HepG2 (cell line): ENCODE results near the gene SEM1. TPM values are rescaled to one million over a fixed set of nuclear protein-coding genes. Genes with fewer than 3 reads are reported as not detected.
A peak's percentile ranks its signal among the peaks of the same experiment; 100 is the strongest.

Experiments
- AHR ChIP-seq: IDR thresholded peaks from 2 replicates; pipeline ENCODE4 v1.6.1; 2018; ENCODE audit warnings: missing genetic modification reagents, missing compliant biosample characterization
- CEBPB ChIP-seq: IDR thresholded peaks from 2 replicates; pipeline ENCODE4 v1.6.1; 2011; ENCODE audit warnings: low read depth, low read length, improper control_type of control experiment, borderline replicate concordance
- CEBPG ChIP-seq: IDR thresholded peaks from 2 replicates; pipeline ENCODE4 v1.6.1; 2016
- FOXC1 ChIP-seq: sonication (generic); formaldehyde crosslinking; IDR thresholded peaks from 2 replicates; pipeline ENCODE4 v1.8.0; 2022; ENCODE audit warnings: mild to moderate bottlenecking, missing genetic modification reagents, borderline replicate concordance
- FOXJ3 ChIP-seq: sonication (generic); formaldehyde crosslinking; IDR thresholded peaks from 2 replicates; pipeline ENCODE4 v1.4.0; 2020; ENCODE audit warnings: missing genetic modification reagents, mild to moderate bottlenecking, borderline replicate concordance
- GTF3A ChIP-seq: sonication (generic); formaldehyde crosslinking; conservative IDR thresholded peaks from 2 replicates; pipeline ENCODE4 v1.4.0; 2020; ENCODE audit warnings: mild to moderate bottlenecking, missing genetic modification reagents
- HES4 ChIP-seq: sonication (generic); formaldehyde crosslinking; IDR thresholded peaks from 2 replicates; pipeline ENCODE4 v1.9.0; 2021; ENCODE audit warnings: mild to moderate bottlenecking, missing genetic modification reagents, borderline replicate concordance
- SRSF4 ChIP-seq: fragments of 200-400 bp; formaldehyde crosslinking; IDR thresholded peaks from one replicate; pipeline ENCODE4 v1.6.1; 2018; ENCODE audit warnings: mild to moderate bottlenecking, low read depth, low read length, moderate library complexity; ENCODE audit not compliant: poor library complexity, severe bottlenecking
- TAF15 ChIP-seq: fragments of 200-400 bp; formaldehyde crosslinking; IDR thresholded peaks from one replicate; pipeline ENCODE4 v1.6.1; 2018; ENCODE audit warnings: mild to moderate bottlenecking, low read depth, low read length; ENCODE audit not compliant: poor library complexity, severe bottlenecking
- ZNF549 ChIP-seq: sonication (generic); formaldehyde crosslinking; IDR thresholded peaks from 2 replicates; pipeline ENCODE4 v1.5.0; 2020; ENCODE audit warnings: missing genetic modification reagents
- ZNF678 ChIP-seq: sonication (generic); formaldehyde crosslinking; IDR thresholded peaks from 2 replicates; pipeline ENCODE4 v1.4.0; 2020; ENCODE audit warnings: mild to moderate bottlenecking, missing genetic modification reagents
- polyA plus RNA-seq, 8 experiments: library from polyadenylated mRNA; depleted of rRNA in 3 of 8; stranded (reverse) in 7 of 8; unstranded in 1 of 8; fragments of >200 nt; fragmentation: Illumina TruSeq in 4 of 8; extraction: Trizol in 4 of 8; gene quantifications; 2 replicates each; pipeline versions ENCODE4 v1.2.1 to v1.2.3, GENCODE V29; 2011 to 2016; ENCODE audit warnings: low read depth in 4 of 8, missing spikeins in 1 of 8, mixed read lengths in 1 of 8; ENCODE audit not compliant: insufficient read depth in 1 of 8
- total RNA-seq, 5 experiments: library from RNA; depleted of rRNA; stranded (reverse); fragments of >200 nt; fragmentation: Illumina TruSeq; extraction: Trizol; gene quantifications; 2 replicates each; pipeline ENCODE4 v1.2.3, GENCODE V29; 2016; ENCODE audit warnings: low read depth in 1 of 5
- TF ChIP-seq, protein P1 (sequence below): sonication (generic); formaldehyde crosslinking; IDR thresholded peaks from 2 replicates; pipeline ENCODE4 v1.5.0; 2020; ENCODE audit warnings: mild to moderate bottlenecking, missing genetic modification reagents
- TF ChIP-seq, protein P2 (sequence below), 2 experiments: sonication (generic) in 1 of 2; formaldehyde crosslinking in 1 of 2; IDR thresholded peaks; 2 replicates each; pipeline versions ENCODE4 v1.5.1 to v1.6.1; 2011 to 2020; ENCODE audit warnings: borderline replicate concordance in 1 of 2, low read depth in 1 of 2, low read length in 1 of 2, mild to moderate bottlenecking in 1 of 2, missing genetic modification reagents in 1 of 2, moderate library complexity in 1 of 2
- TF ChIP-seq, protein P3 (sequence below): sonication (generic); formaldehyde crosslinking; IDR thresholded peaks from 2 replicates; pipeline ENCODE4 v1.4.0; 2020; ENCODE audit warnings: missing genetic modification reagents, low read depth, mild to moderate bottlenecking, borderline replicate concordance
- TF ChIP-seq, protein P4 (sequence below): sonication (generic); formaldehyde crosslinking; IDR thresholded peaks from 2 replicates; pipeline ENCODE4 v1.4.0; 2020; ENCODE audit warnings: missing genetic modification reagents
- TF ChIP-seq, protein P5 (sequence below): sonication (generic); formaldehyde crosslinking; IDR thresholded peaks from 2 replicates; pipeline ENCODE4 v1.4.0; 2020; ENCODE audit warnings: missing genetic modification reagents

SEM1 gene
- total and polyA plus RNA-seq, 2 of the 13 experiments (the other 11 are each of a cell fraction or from before 2014, with no cell fraction given): 40.7 to 174 TPM

DNA sequence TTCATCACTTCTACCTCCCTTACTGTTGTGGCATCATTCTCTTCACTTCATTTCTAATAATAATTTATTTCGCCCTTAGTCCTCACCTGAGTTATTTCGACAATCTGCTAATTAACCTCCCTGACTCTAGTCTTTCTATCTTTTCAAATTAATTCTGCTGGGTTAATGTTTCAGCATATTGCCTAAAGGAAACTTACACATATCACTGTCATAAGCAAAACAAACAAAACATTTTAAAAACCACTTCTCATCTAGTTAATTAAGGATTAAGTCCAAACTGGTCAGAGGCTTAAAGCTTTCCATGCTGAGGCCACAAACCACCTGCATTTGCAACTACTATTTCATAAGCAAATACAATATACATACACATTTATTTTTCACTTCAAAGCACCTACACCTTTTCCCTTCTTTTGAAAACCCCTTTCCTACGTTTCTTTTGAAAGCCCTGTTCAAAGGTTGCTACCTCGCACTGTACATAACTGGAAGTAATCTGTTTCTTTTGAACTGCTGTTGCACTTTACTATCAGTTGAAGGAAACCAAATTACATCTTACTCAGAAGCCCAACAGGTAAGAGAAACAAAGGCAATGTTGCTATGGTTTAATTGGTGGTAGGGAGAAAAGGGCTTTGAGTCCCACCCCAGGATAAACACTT is 10.3 kb downstream of the SEM1 start (continued):
- TF ChIP-seq, protein P1, sequence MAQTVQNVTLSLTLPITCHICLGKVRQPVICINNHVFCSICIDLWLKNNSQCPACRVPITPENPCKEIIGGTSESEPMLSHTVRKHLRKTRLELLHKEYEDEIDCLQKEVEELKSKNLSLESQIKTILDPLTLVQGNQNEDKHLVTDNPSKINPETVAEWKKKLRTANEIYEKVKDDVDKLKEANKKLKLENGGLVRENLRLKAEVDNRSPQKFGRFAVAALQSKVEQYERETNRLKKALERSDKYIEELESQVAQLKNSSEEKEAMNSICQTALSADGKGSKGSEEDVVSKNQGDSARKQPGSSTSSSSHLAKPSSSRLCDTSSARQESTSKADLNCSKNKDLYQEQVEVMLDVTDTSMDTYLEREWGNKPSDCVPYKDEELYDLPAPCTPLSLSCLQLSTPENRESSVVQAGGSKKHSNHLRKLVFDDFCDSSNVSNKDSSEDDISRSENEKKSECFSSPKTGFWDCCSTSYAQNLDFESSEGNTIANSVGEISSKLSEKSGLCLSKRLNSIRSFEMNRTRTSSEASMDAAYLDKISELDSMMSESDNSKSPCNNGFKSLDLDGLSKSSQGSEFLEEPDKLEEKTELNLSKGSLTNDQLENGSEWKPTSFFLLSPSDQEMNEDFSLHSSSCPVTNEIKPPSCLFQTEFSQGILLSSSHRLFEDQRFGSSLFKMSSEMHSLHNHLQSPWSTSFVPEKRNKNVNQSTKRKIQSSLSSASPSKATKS (CRISPR knock-in tag): no peak
- TF ChIP-seq, protein P2, sequence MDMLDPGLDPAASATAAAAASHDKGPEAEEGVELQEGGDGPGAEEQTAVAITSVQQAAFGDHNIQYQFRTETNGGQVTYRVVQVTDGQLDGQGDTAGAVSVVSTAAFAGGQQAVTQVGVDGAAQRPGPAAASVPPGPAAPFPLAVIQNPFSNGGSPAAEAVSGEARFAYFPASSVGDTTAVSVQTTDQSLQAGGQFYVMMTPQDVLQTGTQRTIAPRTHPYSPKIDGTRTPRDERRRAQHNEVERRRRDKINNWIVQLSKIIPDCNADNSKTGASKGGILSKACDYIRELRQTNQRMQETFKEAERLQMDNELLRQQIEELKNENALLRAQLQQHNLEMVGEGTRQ (IDR thresholded peaks at IDR 0.05; ENCODE audit: low read depth, low read length): no peak
- TF ChIP-seq, protein P2 (CRISPR knock-in tag; IDR thresholded peaks at IDR 0.05; ENCODE audit: borderline replicate concordance): no peak
- 0 out of 2 replicates have a peak, but pooled peaks have one; percentile 33 for TF ChIP-seq CEBPG (CRISPR knock-in tag)
- TF ChIP-seq HES4: no peak
- TF ChIP-seq SRSF4: no peak
- TF ChIP-seq, protein P3, sequence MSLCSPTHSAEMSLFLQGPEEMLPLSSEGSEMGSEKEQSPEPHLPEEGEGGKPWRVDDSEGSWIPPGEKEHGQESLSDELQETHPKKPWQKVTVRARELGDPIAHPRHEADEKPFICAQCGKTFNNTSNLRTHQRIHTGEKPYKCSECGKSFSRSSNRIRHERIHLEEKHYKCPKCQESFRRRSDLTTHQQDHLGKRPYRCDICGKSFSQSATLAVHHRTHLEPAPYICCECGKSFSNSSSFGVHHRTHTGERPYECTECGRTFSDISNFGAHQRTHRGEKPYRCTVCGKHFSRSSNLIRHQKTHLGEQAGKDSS (CRISPR knock-in tag): no peak
- no peak for TF ChIP-seq AHR (CRISPR knock-in tag)
- no peak for TF ChIP-seq CEBPB
- TF ChIP-seq FOXC1 (CRISPR knock-in tag): no peak
- TF ChIP-seq, protein P4, sequence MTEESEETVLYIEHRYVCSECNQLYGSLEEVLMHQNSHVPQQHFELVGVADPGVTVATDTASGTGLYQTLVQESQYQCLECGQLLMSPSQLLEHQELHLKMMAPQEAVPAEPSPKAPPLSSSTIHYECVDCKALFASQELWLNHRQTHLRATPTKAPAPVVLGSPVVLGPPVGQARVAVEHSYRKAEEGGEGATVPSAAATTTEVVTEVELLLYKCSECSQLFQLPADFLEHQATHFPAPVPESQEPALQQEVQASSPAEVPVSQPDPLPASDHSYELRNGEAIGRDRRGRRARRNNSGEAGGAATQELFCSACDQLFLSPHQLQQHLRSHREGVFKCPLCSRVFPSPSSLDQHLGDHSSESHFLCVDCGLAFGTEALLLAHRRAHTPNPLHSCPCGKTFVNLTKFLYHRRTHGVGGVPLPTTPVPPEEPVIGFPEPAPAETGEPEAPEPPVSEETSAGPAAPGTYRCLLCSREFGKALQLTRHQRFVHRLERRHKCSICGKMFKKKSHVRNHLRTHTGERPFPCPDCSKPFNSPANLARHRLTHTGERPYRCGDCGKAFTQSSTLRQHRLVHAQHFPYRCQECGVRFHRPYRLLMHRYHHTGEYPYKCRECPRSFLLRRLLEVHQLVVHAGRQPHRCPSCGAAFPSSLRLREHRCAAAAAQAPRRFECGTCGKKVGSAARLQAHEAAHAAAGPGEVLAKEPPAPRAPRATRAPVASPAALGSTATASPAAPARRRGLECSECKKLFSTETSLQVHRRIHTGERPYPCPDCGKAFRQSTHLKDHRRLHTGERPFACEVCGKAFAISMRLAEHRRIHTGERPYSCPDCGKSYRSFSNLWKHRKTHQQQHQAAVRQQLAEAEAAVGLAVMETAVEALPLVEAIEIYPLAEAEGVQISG (CRISPR knock-in tag): no peak
- no peak for TF ChIP-seq TAF15
- TF ChIP-seq FOXJ3 (CRISPR knock-in tag): peak; percentile 41; the same call in 1 of the 2 replicates
- TF ChIP-seq, protein P5, sequence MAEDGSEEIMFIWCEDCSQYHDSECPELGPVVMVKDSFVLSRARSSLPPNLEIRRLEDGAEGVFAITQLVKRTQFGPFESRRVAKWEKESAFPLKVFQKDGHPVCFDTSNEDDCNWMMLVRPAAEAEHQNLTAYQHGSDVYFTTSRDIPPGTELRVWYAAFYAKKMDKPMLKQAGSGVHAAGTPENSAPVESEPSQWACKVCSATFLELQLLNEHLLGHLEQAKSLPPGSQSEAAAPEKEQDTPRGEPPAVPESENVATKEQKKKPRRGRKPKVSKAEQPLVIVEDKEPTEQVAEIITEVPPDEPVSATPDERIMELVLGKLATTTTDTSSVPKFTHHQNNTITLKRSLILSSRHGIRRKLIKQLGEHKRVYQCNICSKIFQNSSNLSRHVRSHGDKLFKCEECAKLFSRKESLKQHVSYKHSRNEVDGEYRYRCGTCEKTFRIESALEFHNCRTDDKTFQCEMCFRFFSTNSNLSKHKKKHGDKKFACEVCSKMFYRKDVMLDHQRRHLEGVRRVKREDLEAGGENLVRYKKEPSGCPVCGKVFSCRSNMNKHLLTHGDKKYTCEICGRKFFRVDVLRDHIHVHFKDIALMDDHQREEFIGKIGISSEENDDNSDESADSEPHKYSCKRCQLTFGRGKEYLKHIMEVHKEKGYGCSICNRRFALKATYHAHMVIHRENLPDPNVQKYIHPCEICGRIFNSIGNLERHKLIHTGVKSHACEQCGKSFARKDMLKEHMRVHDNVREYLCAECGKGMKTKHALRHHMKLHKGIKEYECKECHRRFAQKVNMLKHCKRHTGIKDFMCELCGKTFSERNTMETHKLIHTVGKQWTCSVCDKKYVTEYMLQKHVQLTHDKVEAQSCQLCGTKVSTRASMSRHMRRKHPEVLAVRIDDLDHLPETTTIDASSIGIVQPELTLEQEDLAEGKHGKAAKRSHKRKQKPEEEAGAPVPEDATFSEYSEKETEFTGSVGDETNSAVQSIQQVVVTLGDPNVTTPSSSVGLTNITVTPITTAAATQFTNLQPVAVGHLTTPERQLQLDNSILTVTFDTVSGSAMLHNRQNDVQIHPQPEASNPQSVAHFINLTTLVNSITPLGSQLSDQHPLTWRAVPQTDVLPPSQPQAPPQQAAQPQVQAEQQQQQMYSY (CRISPR knock-in tag): no peak
- TF ChIP-seq GTF3A (CRISPR knock-in tag): no peak
- TF ChIP-seq ZNF549 (CRISPR knock-in tag): no peak
- TF ChIP-seq ZNF678 (CRISPR knock-in tag): no peak
